ENCODE data around the gene MIGA1.

MIGA1 gene

GRCh38 chr1:77847621-77848080, 68.2 kb downstream of the MIGA1 start:
- DNase-seq (ENCODE audit: low spot score): no peak

GRCh38 chr1:77850082-77850481, 70.6 kb downstream of the MIGA1 start:
- DNase-seq (ENCODE audit: low spot score): no peak

- peak; percentile 47 for DNase-seq (ENCODE audit: low spot score)
Observed at GRCh38 chr1:77857552-77857951, 78.1 kb downstream of the MIGA1 start.

GRCh38 chr1:77858725-77859124, 79.3 kb downstream of the MIGA1 start:
- no peak for DNase-seq (ENCODE audit: low spot score)

GRCh38 chr1:77859248-77859647, 79.8 kb downstream of the MIGA1 start:
- no peak for DNase-seq (ENCODE audit: low spot score)

- DNase-seq (ENCODE audit: low spot score): peak; percentile 10
Observed at GRCh38 chr1:77866296-77866695, 86.8 kb downstream of the MIGA1 start.

GRCh38 chr1:77872645-77873044, 93.2 kb downstream of the MIGA1 start:
- DNase-seq (ENCODE audit: low spot score): no peak

- DNase-seq (ENCODE audit: low spot score): no peak
Observed at GRCh38 chr1:77873461-77873860, 94.0 kb downstream of the MIGA1 start.

- peak; percentile 17 for DNase-seq (ENCODE audit: low spot score)
Observed at GRCh38 chr1:77874804-77875445, 95.5 kb downstream of the MIGA1 start.

- peak; percentile 17 for DNase-seq (ENCODE audit: low spot score)
Observed at GRCh38 chr1:77876884-77877283, 97.4 kb downstream of the MIGA1 start.

GRCh38 chr1:77881061-77881460, 101.6 kb downstream of the MIGA1 start:
- DNase-seq (ENCODE audit: low spot score): no peak

GRCh38 chr1:77882411-77882810, 103.0 kb downstream of the MIGA1 start:
- DNase-seq (ENCODE audit: low spot score): no peak

GRCh38 chr1:77888081-77888780, 108.8 kb downstream of the MIGA1 start, which contains the start of gene NEXN:
TSS of gene NEXN (plus strand) at chr1:77888624. CDS start at chr1:77916107, 27,483 bp downstream.
- DNase-seq (ENCODE audit: low spot score): peak; percentile 87

- peak; percentile 57 for DNase-seq (ENCODE audit: low spot score)
Observed at GRCh38 chr1:77888781-77889642, 109.6 kb downstream of the MIGA1 start.

- peak; percentile 66 for DNase-seq (ENCODE audit: low spot score)
Observed at GRCh38 chr1:77889671-77890070, 110.2 kb downstream of the MIGA1 start.

- DNase-seq (ENCODE audit: low spot score): no peak
Observed at GRCh38 chr1:77891200-77891599, 111.8 kb downstream of the MIGA1 start.

GRCh38 chr1:77899647-77900320, 120.3 kb downstream of the MIGA1 start:
- no peak for DNase-seq (ENCODE audit: low spot score)

GRCh38 chr1:77900687-77901293, 121.3 kb downstream of the MIGA1 start:
- peak; percentile 36 for DNase-seq (ENCODE audit: low spot score)

- no peak for DNase-seq (ENCODE audit: low spot score)
Observed at GRCh38 chr1:77905603-77906002, 126.2 kb downstream of the MIGA1 start.

GRCh38 chr1:77906019-77906545, 126.6 kb downstream of the MIGA1 start:
- no peak for DNase-seq (ENCODE audit: low spot score)

GRCh38 chr1:77906624-77907023, 127.2 kb downstream of the MIGA1 start:
- DNase-seq (ENCODE audit: low spot score): no peak

Measured in GM03348 (cell line).